Measurements from ENCODE around the gene PTBP1. TPM values are rescaled to one million over a fixed set of nuclear protein-coding genes. Genes with fewer than 3 reads are reported as not detected.
"Not testable (repeated sequence)": the region's sequence is repeated elsewhere in the genome, so short reads cannot be mapped to it uniquely, and the experiment has no call there.

Gene PTBP1
- total RNA-seq, 1 donor from 2014 or later: 198 TPM

- no peak for DNase-seq (ENCODE audit: low read depth, low spot score)
Measured at GRCh38 chr19:810077-810855, 13.0 kb downstream of the PTBP1 start.

GRCh38 chr19:810883-811489, 13.7 kb downstream of the PTBP1 start:
- DNase-seq (ENCODE audit: low read depth, low spot score): no peak

GRCh38 chr19:811506-812048, 14.3 kb downstream of the PTBP1 start:
- no peak for DNase-seq (ENCODE audit: low read depth, low spot score)

- no peak for DNase-seq (ENCODE audit: low read depth, low spot score)
Measured at GRCh38 chr19:812049-812746, 14.9 kb downstream of the PTBP1 start.

GRCh38 chr19:812747-813218, 15.5 kb downstream of the PTBP1 start:
- no peak for DNase-seq (ENCODE audit: low read depth, low spot score)

- no peak for DNase-seq (ENCODE audit: low read depth, low spot score)
Measured at GRCh38 chr19:813219-814151, 16.2 kb downstream of the PTBP1 start.

- no peak for DNase-seq (ENCODE audit: low read depth, low spot score)
Measured at GRCh38 chr19:814152-815078, 17.2 kb downstream of the PTBP1 start.

- no peak for DNase-seq (ENCODE audit: low read depth, low spot score)
Measured at GRCh38 chr19:815079-815774, 18.0 kb downstream of the PTBP1 start.

- DNase-seq (ENCODE audit: low read depth, low spot score): no peak
Measured at GRCh38 chr19:815775-816499, 18.7 kb downstream of the PTBP1 start.

- DNase-seq (ENCODE audit: low read depth, low spot score): no peak
Measured at GRCh38 chr19:816500-816857, 19.2 kb downstream of the PTBP1 start.

GRCh38 chr19:820212-820611, 23.0 kb downstream of the PTBP1 start:
- not testable (repeated sequence) for DNase-seq (ENCODE audit: low read depth, low spot score)

- DNase-seq (ENCODE audit: low read depth, low spot score): no peak
Measured at GRCh38 chr19:821231-821824, 24.1 kb downstream of the PTBP1 start.

- no peak for DNase-seq (ENCODE audit: low read depth, low spot score)
Measured at GRCh38 chr19:821825-822503, 24.7 kb downstream of the PTBP1 start, which contains the start of gene PLPPR3. TSS of gene PLPPR3 (minus strand) at chr19:821955. CDS start at chr19:821559, 396 bp downstream.

- DNase-seq (ENCODE audit: low read depth, low spot score): no peak
Measured at GRCh38 chr19:823565-824121, 26.4 kb downstream of the PTBP1 start.

GRCh38 chr19:824885-825284, 27.6 kb downstream of the PTBP1 start:
- DNase-seq (ENCODE audit: low read depth, low spot score): no peak

GRCh38 chr19:825897-826644, 28.8 kb downstream of the PTBP1 start:
- no peak for DNase-seq (ENCODE audit: low read depth, low spot score)

Measured in pulmonary artery endothelial cell (primary cell).